H1 (cell line): ENCODE results near the gene TCF7L2. TPM values are rescaled to one million over a fixed set of nuclear protein-coding genes. Genes with fewer than 3 reads are reported as not detected.

Experiments
- CTBP2 ChIP-seq: IDR thresholded peaks from 2 replicates; pipeline ENCODE4 v1.7.0; 2011; ENCODE audit warnings: borderline replicate concordance, mild to moderate bottlenecking, moderate library complexity, mixed read lengths, low read length; ENCODE audit not compliant: insufficient read depth, insufficient read length
- polyA plus RNA-seq, 7 experiments: library from polyadenylated mRNA; depleted of rRNA in 3 of 7; stranded (reverse) in 5 of 7; unstranded in 2 of 7; fragments of >200 nt in 5 of 7; fragments of 200-250 nt in 2 of 7; gene quantifications; 1 replicate in 5 of 7; 2 replicates in 1 of 7; 4 replicates in 1 of 7; pipeline versions ENCODE4 v1.2.1 to v1.2.3, GENCODE V29; 2011 to 2013; ENCODE audit warnings: missing spikeins in 2 of 7, mixed read lengths in 2 of 7
- total RNA-seq: library from RNA; stranded (reverse); fragmentation: NEBNext Ultra II Directional; extraction: Animal tissue kit (Norgen Biotek cat#: 25700); gene quantifications from 2 replicates; pipeline ENCODE4 v1.2.1, GENCODE V29; 2021

The TCF7L2 gene
- total and polyA plus RNA-seq, 2 of the 8 experiments (the other 6 are each of a cell fraction or from before 2014, with no cell fraction given), result 33.9 to 67.3 TPM

GRCh38 chr10:113124724-113125123 lies 174.7 kb downstream of the TCF7L2 start (continued):
- TF ChIP-seq CTBP2, result no peak
